Measurements from ENCODE around the gene ALOX12B. TPM values are rescaled to one million over a fixed set of nuclear protein-coding genes. Genes with fewer than 3 reads are reported as not detected.

Gene ALOX12B
- total and polyA plus RNA-seq, 2 of the 13 experiments (the other 11 are each of a cell fraction or from before 2014, with no cell fraction given) = 0.13 TPM; not detected in 1

DNA sequence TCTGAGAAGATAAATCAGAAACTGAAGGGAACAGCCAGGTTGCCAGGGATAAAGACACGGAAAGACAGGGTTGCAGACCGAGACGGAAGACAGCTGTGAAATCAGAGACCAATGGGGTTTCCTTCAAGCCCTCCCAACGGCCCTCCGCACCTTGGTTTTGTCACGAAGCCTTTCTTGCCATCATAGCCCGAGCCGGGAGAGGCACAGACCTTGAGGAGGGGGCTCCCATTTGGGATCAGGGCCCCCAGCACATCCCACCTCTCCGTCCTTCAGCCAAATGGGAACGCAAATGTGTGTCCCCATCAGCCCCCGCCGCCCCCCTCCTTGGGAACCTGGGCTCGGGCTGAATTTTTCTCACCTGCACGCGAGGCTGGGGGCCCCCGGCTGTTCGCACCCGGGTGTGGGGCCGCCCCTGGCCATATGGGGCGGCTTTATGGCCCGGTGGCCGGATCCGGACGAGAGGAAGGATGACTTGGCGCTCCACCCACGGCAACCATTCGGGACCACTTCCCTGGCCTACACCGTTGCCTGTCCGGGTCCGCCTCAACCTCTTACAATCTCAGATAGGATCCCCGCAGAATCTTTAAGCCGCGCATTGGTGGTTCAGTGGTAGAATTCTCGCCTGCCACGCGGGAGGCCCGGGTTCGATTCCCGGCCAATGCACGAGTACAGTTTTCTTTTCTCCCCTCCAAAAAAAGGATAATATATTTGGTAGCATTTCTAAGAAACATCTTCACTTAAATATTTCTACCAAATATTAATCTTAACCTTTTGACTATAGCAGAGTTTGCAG is 37.8 kb upstream of the ALOX12B start (continued):
- TF ChIP-seq, protein P1, sequence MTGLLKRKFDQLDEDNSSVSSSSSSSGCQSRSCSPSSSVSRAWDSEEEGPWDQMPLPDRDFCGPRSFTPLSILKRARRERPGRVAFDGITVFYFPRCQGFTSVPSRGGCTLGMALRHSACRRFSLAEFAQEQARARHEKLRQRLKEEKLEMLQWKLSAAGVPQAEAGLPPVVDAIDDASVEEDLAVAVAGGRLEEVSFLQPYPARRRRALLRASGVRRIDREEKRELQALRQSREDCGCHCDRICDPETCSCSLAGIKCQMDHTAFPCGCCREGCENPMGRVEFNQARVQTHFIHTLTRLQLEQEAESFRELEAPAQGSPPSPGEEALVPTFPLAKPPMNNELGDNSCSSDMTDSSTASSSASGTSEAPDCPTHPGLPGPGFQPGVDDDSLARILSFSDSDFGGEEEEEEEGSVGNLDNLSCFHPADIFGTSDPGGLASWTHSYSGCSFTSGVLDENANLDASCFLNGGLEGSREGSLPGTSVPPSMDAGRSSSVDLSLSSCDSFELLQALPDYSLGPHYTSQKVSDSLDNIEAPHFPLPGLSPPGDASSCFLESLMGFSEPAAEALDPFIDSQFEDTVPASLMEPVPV (CRISPR knock-in tag; IDR thresholded peaks at IDR 0.05) = no peak
- TF ChIP-seq CAMTA2 (CRISPR knock-in tag; IDR thresholded peaks at IDR 0.05; ENCODE audit: borderline replicate concordance) (no peak), ZNF740 (CRISPR knock-in tag; IDR thresholded peaks at IDR 0.05) (no peak), ZNF441 (CRISPR knock-in tag; IDR thresholded peaks at IDR 0.05; ENCODE audit: borderline replicate concordance) (no peak), SETDB1 (CRISPR knock-in tag; IDR thresholded peaks at IDR 0.05; ENCODE audit: borderline replicate concordance) (no peak), ZNF501 (CRISPR knock-in tag; IDR thresholded peaks at IDR 0.05) (no peak), BRD4 (CRISPR knock-in tag; IDR thresholded peaks at IDR 0.05) (no peak), MBD4 (IDR thresholded peaks at IDR 0.05; ENCODE audit: borderline replicate concordance, low read length) (no peak), TAF15 (IDR thresholded peaks at IDR 0.05; ENCODE audit: low read depth, low read length, poor library complexity, severe bottlenecking) (peak; percentile 63), ZNF460 (CRISPR knock-in tag; IDR thresholded peaks at IDR 0.05; ENCODE audit: borderline replicate concordance) (no peak), THAP11 (CRISPR knock-in tag; IDR thresholded peaks at IDR 0.05) (0 out of 2 replicates have a peak, but pooled peaks have one; percentile 37), ZNF737 (CRISPR knock-in tag; IDR thresholded peaks at IDR 0.05; ENCODE audit: borderline replicate concordance) (no peak), ZBTB3 (CRISPR knock-in tag; IDR thresholded peaks at IDR 0.05; ENCODE audit: borderline replicate concordance, low read depth) (no peak), IRF9 (CRISPR knock-in tag; IDR thresholded peaks at IDR 0.05; ENCODE audit: borderline replicate concordance) (no peak), ZNF33B (CRISPR knock-in tag; IDR thresholded peaks at IDR 0.05) (no peak), ELF1 (CRISPR knock-in tag; IDR thresholded peaks at IDR 0.05) (no peak), PRMT3 (CRISPR knock-in tag; IDR thresholded peaks at IDR 0.05; ENCODE audit: borderline replicate concordance, low read depth) (no peak), ZNF343 (CRISPR knock-in tag; IDR thresholded peaks at IDR 0.05) (no peak), ZNF660 (CRISPR knock-in tag; IDR thresholded peaks at IDR 0.05; ENCODE audit: borderline replicate concordance, low read depth) (no peak), MAZ (IDR thresholded peaks at IDR 0.05; ENCODE audit: borderline replicate concordance, low read depth, low read length) (no peak), MAZ (CRISPR knock-in tag; IDR thresholded peaks at IDR 0.05; ENCODE audit: low read depth) (no peak), RXRB (CRISPR knock-in tag; IDR thresholded peaks at IDR 0.05; ENCODE audit: borderline replicate concordance) (peak; percentile 54; the same call in 1 of the 2 replicates), ZNF547 (CRISPR knock-in tag; IDR thresholded peaks at IDR 0.05) (no peak)
- TF ChIP-seq, protein P2, sequence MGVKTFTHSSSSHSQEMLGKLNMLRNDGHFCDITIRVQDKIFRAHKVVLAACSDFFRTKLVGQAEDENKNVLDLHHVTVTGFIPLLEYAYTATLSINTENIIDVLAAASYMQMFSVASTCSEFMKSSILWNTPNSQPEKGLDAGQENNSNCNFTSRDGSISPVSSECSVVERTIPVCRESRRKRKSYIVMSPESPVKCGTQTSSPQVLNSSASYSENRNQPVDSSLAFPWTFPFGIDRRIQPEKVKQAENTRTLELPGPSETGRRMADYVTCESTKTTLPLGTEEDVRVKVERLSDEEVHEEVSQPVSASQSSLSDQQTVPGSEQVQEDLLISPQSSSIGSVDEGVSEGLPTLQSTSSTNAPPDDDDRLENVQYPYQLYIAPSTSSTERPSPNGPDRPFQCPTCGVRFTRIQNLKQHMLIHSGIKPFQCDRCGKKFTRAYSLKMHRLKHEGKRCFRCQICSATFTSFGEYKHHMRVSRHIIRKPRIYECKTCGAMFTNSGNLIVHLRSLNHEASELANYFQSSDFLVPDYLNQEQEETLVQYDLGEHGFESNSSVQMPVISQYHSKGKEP (CRISPR knock-in tag; IDR thresholded peaks at IDR 0.05) = no peak

Measured in HepG2 (cell line).